HG02798 (cell line): ENCODE results near the gene YARS2.
"Not testable (repeated sequence)": the region's sequence is repeated elsewhere in the genome, so short reads cannot be mapped to it uniquely, and the experiment has no call there.

ENCODE experiments used
- ATAC-seq: cut with Tn5 transposase; IDR thresholded peaks from one replicate; pipeline ENCODE4 v1.9.1; 2021; ENCODE audit warnings: mild to moderate bottlenecking; ENCODE audit not compliant: unreplicated experiment, poor library complexity

The YARS2 gene

GRCh38 chr12:32754111-32754510 lies 1.6 kb downstream of the YARS2 start:
- no peak for ATAC-seq

GRCh38 chr12:32753605-32754004 lies 2.1 kb downstream of the YARS2 start:
- no peak for ATAC-seq

GRCh38 chr12:32743264-32743663 lies 12.4 kb downstream of the YARS2 start:
- ATAC-seq, result no peak

GRCh38 chr12:32742133-32742532 lies 13.6 kb downstream of the YARS2 start:
- ATAC-seq, result no peak

GRCh38 chr12:32739279-32739678 lies 16.4 kb downstream of the YARS2 start:
- ATAC-seq, result no peak

GRCh38 chr12:32737715-32738114 lies 18.0 kb downstream of the YARS2 start:
- no peak for ATAC-seq

GRCh38 chr12:32736445-32736844 lies 19.3 kb downstream of the YARS2 start:
- no peak for ATAC-seq

- no peak for ATAC-seq
Measured at GRCh38 chr12:32734952-32735351, 20.7 kb downstream of the YARS2 start.

GRCh38 chr12:32727237-32727636 lies 28.5 kb downstream of the YARS2 start:
- ATAC-seq, result no peak

GRCh38 chr12:32726286-32726685 lies 29.4 kb downstream of the YARS2 start:
- ATAC-seq, result no peak

GRCh38 chr12:32725308-32725707 lies 30.4 kb downstream of the YARS2 start:
- ATAC-seq, result not testable (repeated sequence)

GRCh38 chr12:32718926-32719325 lies 36.8 kb downstream of the YARS2 start:
- ATAC-seq, result no peak

GRCh38 chr12:32714772-32715171 lies 40.9 kb downstream of the YARS2 start:
- no peak for ATAC-seq

GRCh38 chr12:32708926-32709325 lies 46.8 kb downstream of the YARS2 start:
- ATAC-seq, result no peak

GRCh38 chr12:32706335-32707024 lies 49.2 kb downstream of the YARS2 start:
- ATAC-seq, result no peak

GRCh38 chr12:32705783-32706182 lies 49.9 kb downstream of the YARS2 start:
- ATAC-seq, result no peak

- ATAC-seq, result no peak
Measured at GRCh38 chr12:32702946-32703345, 52.8 kb downstream of the YARS2 start.

GRCh38 chr12:32702473-32702872 lies 53.2 kb downstream of the YARS2 start:
- ATAC-seq, result no peak

- not testable (repeated sequence) for ATAC-seq
Measured at GRCh38 chr12:32699437-32699836, 56.3 kb downstream of the YARS2 start.

- ATAC-seq, result no peak
Measured at GRCh38 chr12:32698285-32698684, 57.4 kb downstream of the YARS2 start.

- ATAC-seq, result no peak
Measured at GRCh38 chr12:32697445-32697844, 58.3 kb downstream of the YARS2 start.
